Testis (tissue), 2 donors: Measurements from ENCODE around the gene FCN3.

ENCODE experiments used
- CTCF ChIP-seq, 3 experiments: fragments of 450-650 bp in 2 of 3; fragments of 200-600 bp in 1 of 3; sonication (generic) in 1 of 3; IDR thresholded peaks; one replicate each; pipeline ENCODE4 v1.5.1; 2016 to 2019; ENCODE audit warnings: antibody characterized with exemption in 3 of 3, mild to moderate bottlenecking in 2 of 3, moderate library complexity in 1 of 3
- POLR2A ChIP-seq: fragments of 450-650 bp; IDR thresholded peaks from one replicate; pipeline ENCODE4 v1.6.1; 2017; ENCODE audit warnings: antibody characterized with exemption, mild to moderate bottlenecking, moderate library complexity

GRCh38 chr1:27395441-27396195, 21.0 kb upstream of the FCN3 start:
- TF ChIP-seq CTCF (IDR thresholded peaks at IDR 0.05) (peak; percentile 92 to 98 (median 95)), POLR2A (no peak)
